GM19328 (cell line): ENCODE data around the gene ATP2B3.

ENCODE experiments used
- ATAC-seq: cut with Tn5 transposase; IDR thresholded peaks from one replicate; pipeline ENCODE4 v1.9.1; 2021; ENCODE audit warnings: mild to moderate bottlenecking, moderate library complexity; ENCODE audit not compliant: unreplicated experiment

Gene ATP2B3

GRCh38 chrX:153564047-153564606, 46.7 kb downstream of the ATP2B3 start:
- no peak for ATAC-seq

- no peak for ATAC-seq
Observed at GRCh38 chrX:153565996-153566580, 48.6 kb downstream of the ATP2B3 start.

- ATAC-seq = no peak
Observed at GRCh38 chrX:153568451-153569011, 51.1 kb downstream of the ATP2B3 start.

- no peak for ATAC-seq
Observed at GRCh38 chrX:153569475-153569874, 52.0 kb downstream of the ATP2B3 start.

- no peak for ATAC-seq
Observed at GRCh38 chrX:153571534-153571908, 54.1 kb downstream of the ATP2B3 start.

- ATAC-seq = no peak
Observed at GRCh38 chrX:153572601-153573000, 55.2 kb downstream of the ATP2B3 start.

GRCh38 chrX:153573984-153574383, 56.5 kb downstream of the ATP2B3 start:
- no peak for ATAC-seq

GRCh38 chrX:153576239-153576870, 58.9 kb downstream of the ATP2B3 start:
- ATAC-seq = no peak

- no peak for ATAC-seq
Observed at GRCh38 chrX:153576961-153577360, 59.5 kb downstream of the ATP2B3 start.

GRCh38 chrX:153578200-153578835, 60.9 kb downstream of the ATP2B3 start:
- ATAC-seq = no peak

- ATAC-seq = no peak
Observed at GRCh38 chrX:153578889-153579288, 61.4 kb downstream of the ATP2B3 start.

GRCh38 chrX:153580700-153581386, 63.4 kb downstream of the ATP2B3 start:
- ATAC-seq = no peak

- peak; percentile 97 for ATAC-seq
Observed at GRCh38 chrX:153582896-153583295, 65.5 kb downstream of the ATP2B3 start.

- no peak for ATAC-seq
Observed at GRCh38 chrX:153583433-153583832, 66.0 kb downstream of the ATP2B3 start.

- no peak for ATAC-seq
Observed at GRCh38 chrX:153585827-153586226, 68.4 kb downstream of the ATP2B3 start.

- no peak for ATAC-seq
Observed at GRCh38 chrX:153587342-153587741, 69.9 kb downstream of the ATP2B3 start.

GRCh38 chrX:153588021-153588781, 70.8 kb downstream of the ATP2B3 start:
- no peak for ATAC-seq

- ATAC-seq = no peak
Observed at GRCh38 chrX:153588782-153589446, 71.5 kb downstream of the ATP2B3 start.

GRCh38 chrX:153590961-153591956, 73.8 kb downstream of the ATP2B3 start:
- no peak for ATAC-seq
